Lung (tissue), 12 donors: ENCODE results near the gene TLK2. TPM values are rescaled to one million over a fixed set of nuclear protein-coding genes. Genes with fewer than 3 reads are reported as not detected.
A peak's percentile ranks its signal among the peaks of the same experiment; 100 is the strongest.

ENCODE experiments used
- ATAC-seq: fragments of 200-7000 bp; cut with Tn5 transposase; one replicate; pipeline ENCODE4 v1.9.1; 2020; ENCODE audit warnings: moderate number of reproducible peaks; ENCODE audit not compliant: insufficient read depth, low FRiP score
- DNase-seq, 3 donors: peaks; one replicate each; pipeline ENCODE4 v3.0.0-alpha.2; 2013 to 2017
- H3K27ac ChIP-seq, 2 donors: one replicate each; pipeline ENCODE4 v1.5.1; 2013; ENCODE audit warnings: mild to moderate bottlenecking in 2 of 2, moderate library complexity in 2 of 2, control low read depth in 1 of 2, inconsistent platforms in 1 of 2, low read depth in 1 of 2, low read length in 1 of 2
- H3K27me3 ChIP-seq, 3 donors: one replicate each; pipeline ENCODE4 v1.5.1; 2013; ENCODE audit warnings: low read length in 2 of 3; ENCODE audit not compliant: control insufficient read depth in 3 of 3, insufficient read depth in 3 of 3
- H3K36me3 ChIP-seq, 4 donors: one replicate each; pipeline ENCODE4 v1.5.1; 2013; ENCODE audit warnings: low read length in 4 of 4, mild to moderate bottlenecking in 1 of 4, moderate library complexity in 1 of 4; ENCODE audit not compliant: control insufficient read depth in 4 of 4, insufficient read depth in 4 of 4
- H3K4me1 ChIP-seq, 5 donors: one replicate each; pipeline ENCODE4 v1.5.1; 2013; ENCODE audit warnings: low read length in 5 of 5, mild to moderate bottlenecking in 2 of 5, moderate library complexity in 1 of 5; ENCODE audit not compliant: control insufficient read depth in 5 of 5, insufficient read depth in 5 of 5
- H3K4me3 ChIP-seq: one replicate; pipeline ENCODE4 v1.5.1; 2013; ENCODE audit warnings: mild to moderate bottlenecking, control low read depth, moderate library complexity
- H3K9ac ChIP-seq, 2 donors: one replicate each; pipeline ENCODE4 v1.5.1; 2013; ENCODE audit warnings: low read length in 2 of 2, control low read depth in 1 of 2; ENCODE audit not compliant: insufficient read depth in 1 of 2
- H3K9me3 ChIP-seq, 4 donors: one replicate each; pipeline ENCODE4 v1.5.1; 2013; ENCODE audit warnings: low read length in 3 of 4, mild to moderate bottlenecking in 1 of 4, moderate library complexity in 1 of 4; ENCODE audit not compliant: control insufficient read depth in 4 of 4, insufficient read depth in 3 of 4
- whole genome bisulfite sequencing, 2 donors: extraction: QIAGEN DNeasy Blood & Tissue Kit; methylation state at CpG; one replicate each; pipeline ENCODE4 v1.1.7; 2013; 5-methylcytosine and 5-hydroxymethylcytosine counted together
- polyA plus RNA-seq, 2 donors: library from polyadenylated mRNA; stranded (reverse); fragments of 200-250 nt; gene quantifications; one replicate each; pipeline ENCODE4 v1.2.1, GENCODE V29; 2013
- total RNA-seq, 2 donors: library from RNA; depleted of rRNA in 1 of 2; stranded (reverse); fragments of >200 nt in 1 of 2; gene quantifications; one replicate each; pipeline ENCODE4 v1.2.1, GENCODE V29; 2014 to 2021
- TF ChIP-seq, protein P1 (sequence below): IDR thresholded peaks from 2 replicates; pipeline ENCODE4 v1.5.1; 2012; ENCODE audit warnings: mild to moderate bottlenecking; ENCODE audit errors: control extremely low read depth, extremely low read depth
- donor health status: control.
- donor health status: control.
- donor health status: Bipolar disorder and iron deficiency.
- donor health status: healthy.
- donor health status: DM: yes; HTN: yes; CAD: no.

TLK2 gene
- total and polyA plus RNA-seq, 4 donors: 11.6 to 87.7 (median 26.0) TPM

DNA sequence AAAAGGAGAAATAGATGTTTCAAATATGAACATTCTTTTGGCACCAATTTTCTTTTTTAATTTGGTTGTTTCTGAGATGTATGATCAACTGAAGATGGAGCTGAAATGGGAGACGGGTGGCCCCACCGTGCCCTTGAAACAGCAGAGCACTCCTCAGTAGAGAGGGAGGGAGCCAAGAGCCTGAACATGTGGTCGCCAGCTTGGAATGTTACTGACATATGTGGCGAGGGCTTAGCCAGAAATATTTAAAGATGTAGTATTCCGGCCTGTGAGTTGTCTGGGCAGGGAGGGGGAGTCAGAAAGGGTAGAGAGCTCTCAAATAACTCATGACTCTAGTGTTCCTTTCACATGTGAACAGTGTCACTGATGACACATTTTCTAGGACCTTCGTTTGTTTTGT lies 135.5 kb downstream of the TLK2 start:
- no peak overlapping the region for H3K4me3 ChIP-seq
- H3K27me3 ChIP-seq: no peaks in the 10 kb centered on the region
- TF ChIP-seq, protein P1, sequence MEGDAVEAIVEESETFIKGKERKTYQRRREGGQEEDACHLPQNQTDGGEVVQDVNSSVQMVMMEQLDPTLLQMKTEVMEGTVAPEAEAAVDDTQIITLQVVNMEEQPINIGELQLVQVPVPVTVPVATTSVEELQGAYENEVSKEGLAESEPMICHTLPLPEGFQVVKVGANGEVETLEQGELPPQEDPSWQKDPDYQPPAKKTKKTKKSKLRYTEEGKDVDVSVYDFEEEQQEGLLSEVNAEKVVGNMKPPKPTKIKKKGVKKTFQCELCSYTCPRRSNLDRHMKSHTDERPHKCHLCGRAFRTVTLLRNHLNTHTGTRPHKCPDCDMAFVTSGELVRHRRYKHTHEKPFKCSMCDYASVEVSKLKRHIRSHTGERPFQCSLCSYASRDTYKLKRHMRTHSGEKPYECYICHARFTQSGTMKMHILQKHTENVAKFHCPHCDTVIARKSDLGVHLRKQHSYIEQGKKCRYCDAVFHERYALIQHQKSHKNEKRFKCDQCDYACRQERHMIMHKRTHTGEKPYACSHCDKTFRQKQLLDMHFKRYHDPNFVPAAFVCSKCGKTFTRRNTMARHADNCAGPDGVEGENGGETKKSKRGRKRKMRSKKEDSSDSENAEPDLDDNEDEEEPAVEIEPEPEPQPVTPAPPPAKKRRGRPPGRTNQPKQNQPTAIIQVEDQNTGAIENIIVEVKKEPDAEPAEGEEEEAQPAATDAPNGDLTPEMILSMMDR: no peak
- peaks cover 0 to 21% (median 2%) of the 10 kb centered on the region in 5 donors for H3K4me1 ChIP-seq
- peaks cover 14 to 28% (median 19%) of the 10 kb centered on the region in 4 donors for H3K36me3 ChIP-seq
- no peak overlapping the region for H3K9ac ChIP-seq
- no peak overlapping the region for H3K27ac ChIP-seq
- ATAC-seq (no peak), DNase-seq (peak in 2 of 3 donors; percentile 37 to 67)
- 71 to 87% methylated on average over 6 of the region's 6 CpGs for WGBS, 2 donors
- peaks cover 0 to 2% (median 0%) of the 10 kb centered on the region in 4 donors for H3K9me3 ChIP-seq

DNA sequence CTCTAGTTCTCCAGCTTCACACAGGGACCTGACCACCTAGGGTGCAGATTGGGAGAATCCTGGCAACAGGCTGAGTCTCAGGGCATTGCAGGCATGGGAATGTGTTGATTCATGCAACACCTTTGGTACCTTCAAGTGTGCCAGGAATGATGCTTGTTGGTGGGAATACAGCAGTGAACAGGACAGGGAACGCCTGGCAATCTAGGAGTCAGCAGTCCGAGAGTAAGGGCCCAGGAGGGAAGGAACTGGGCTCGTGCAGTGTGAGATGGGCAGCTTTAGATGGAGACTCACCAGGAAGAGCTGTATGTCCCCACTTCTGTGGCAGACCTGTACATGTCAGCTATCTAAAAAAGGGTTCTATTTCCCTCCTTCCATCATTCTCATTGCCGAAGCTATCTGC lies 136.9 kb downstream of the TLK2 start:
- H3K4me1 ChIP-seq: peaks cover 0 to 22% (median 2%) of the 10 kb centered on the region in 5 donors
- H3K27me3 ChIP-seq: no peaks in the 10 kb centered on the region
- H3K9ac ChIP-seq: no peak overlapping the region
- H3K36me3 ChIP-seq: peaks cover 6 to 22% (median 11%) of the 10 kb centered on the region in 4 donors
- H3K4me3 ChIP-seq: no peak overlapping the region
- H3K9me3 ChIP-seq: peaks cover 0 to 2% (median 0%) of the 10 kb centered on the region in 4 donors
- TF ChIP-seq, protein P1: no peak
- ATAC-seq (no peak), DNase-seq (no peak)
- WGBS, 2 donors: 94 to 97% methylated on average over 4 of the region's 4 CpGs
- no peak overlapping the region for H3K27ac ChIP-seq

DNA sequence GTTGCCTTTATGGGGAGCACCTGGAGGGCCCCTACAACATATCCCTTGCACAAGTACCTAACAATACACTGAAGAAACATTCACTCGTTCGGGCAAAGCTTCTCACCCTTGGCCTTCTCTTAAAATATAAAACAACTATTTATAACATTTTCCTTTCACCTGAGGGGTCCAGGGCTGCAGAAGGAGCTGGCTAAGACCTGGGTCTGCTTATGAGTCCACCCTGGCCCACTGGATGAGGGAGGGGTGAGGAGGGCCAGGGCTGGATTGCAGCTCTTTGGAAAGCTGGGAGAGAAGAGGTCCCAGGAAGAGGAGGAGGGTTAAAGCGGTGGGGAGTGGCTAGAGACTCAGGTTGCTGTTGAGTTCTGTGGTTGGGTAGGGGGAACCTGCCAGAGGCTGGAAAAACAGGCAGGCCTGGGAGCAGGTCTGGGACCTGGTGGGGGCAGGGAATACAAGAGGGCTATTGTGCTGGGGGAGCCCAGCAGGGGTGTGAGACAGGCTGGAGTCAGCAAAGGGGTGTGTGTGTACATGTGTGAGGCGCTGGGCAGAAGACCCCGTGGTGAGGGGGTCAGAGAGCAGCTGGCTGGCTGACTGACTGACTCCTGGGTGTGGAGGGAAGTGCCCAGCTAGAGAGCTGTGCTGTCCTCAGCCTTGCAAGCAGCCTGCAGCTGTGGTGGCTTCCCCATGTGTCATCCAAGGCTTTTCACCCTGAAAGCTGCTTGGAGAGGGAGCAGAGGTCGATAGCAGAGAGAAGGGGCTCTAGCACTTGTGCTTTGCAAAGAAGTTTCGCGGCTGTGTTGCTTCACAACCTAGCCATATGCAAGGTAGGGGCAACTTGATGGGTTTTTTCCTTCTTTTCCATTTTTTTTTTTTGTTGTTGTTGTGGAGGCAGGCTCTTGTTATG lies 138.6 kb downstream of the TLK2 start:
- WGBS, 2 donors: 71 to 74% methylated on average over 8 of the region's 8 CpGs
- ATAC-seq (no peak), DNase-seq (peak; percentile 29 to 59 (median 59))
- no peak overlapping the region for H3K4me3 ChIP-seq
- no peaks in the 10 kb centered on the region for H3K27me3 ChIP-seq
- H3K36me3 ChIP-seq: peaks cover 0 to 18% (median 4%) of the 10 kb centered on the region in 4 donors
- H3K27ac ChIP-seq: peak overlapping the region in 1 of 2 donors; percentile 10
- peaks cover 0 to 2% (median 0%) of the 10 kb centered on the region in 4 donors for H3K9me3 ChIP-seq
- TF ChIP-seq, protein P1: no peak
- H3K9ac ChIP-seq: no peak overlapping the region
- H3K4me1 ChIP-seq: peaks cover 0 to 22% (median 2%) of the 10 kb centered on the region in 5 donors
